GM19023 (cell line): ENCODE measurements around the gene DPH2.

ENCODE experiments used
- ATAC-seq: cut with Tn5 transposase; IDR thresholded peaks from one replicate; pipeline ENCODE4 v1.9.1; 2021; ENCODE audit warnings: mild to moderate bottlenecking, moderate library complexity; ENCODE audit not compliant: unreplicated experiment

The DPH2 gene

DNA sequence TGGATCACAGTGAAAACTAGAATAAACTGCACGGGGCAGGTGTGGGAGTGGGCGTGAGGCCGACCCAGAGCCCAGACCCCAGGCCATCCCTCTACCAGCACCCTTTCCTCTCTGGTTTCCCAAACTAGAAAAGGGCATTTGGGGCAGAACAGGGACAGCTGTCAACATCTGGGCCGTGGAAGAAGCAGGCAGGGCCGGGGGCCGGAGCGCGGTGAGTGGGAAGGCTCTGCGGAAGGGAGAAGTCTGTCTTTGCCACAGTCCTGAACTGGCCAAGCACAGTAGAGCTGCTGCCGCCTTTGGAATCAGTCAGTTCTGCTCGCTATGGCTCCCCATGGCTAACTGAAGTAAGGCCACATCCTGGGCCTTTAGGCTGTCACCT lies 28.2 kb downstream of the DPH2 start:
- no peak for ATAC-seq

DNA sequence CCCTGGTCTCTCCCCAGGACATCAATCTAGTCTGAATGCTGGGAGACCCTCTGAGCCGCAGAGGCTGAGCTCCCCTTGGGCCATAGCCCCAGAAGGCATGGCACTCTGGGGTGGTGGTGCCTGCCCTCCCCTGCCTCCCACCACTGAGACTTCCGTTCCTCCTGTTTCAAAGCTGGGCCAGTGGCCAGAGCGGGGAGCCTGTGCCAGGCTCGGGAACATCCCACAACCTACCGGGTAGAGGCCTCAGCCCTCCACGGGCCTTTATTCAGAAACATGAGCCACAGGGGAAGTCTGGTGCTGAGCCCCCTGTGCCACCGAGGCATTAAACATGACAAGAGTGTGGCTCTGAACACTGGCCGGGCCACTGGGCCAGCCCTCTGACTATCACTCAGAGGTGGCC lies 29.6 kb downstream of the DPH2 start:
- ATAC-seq = no peak

DNA sequence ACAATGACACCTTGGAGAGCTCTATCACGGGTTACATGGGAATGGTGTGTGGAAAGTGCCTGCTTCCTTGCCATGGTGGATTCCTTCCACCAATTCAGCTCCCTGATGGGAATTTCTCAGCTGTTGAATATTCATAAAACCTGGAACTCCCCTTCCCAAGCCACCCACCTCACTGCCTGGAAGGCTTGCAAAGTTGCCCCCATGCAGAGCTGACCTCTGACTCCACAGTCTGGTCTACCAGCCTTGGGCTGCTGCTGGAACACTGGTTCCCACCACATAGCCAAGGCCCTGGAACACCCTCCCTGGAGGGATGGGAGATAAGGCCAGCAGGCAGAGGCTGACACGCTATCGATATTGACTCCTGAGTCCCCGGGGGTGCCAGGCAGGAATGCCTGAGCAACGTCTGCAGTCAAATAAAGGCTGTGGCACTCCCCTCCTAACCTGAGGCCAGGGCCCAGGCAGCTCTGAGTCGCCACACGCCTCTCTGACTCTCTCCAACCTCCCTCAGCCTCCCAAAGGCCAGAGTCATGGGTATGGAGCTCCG lies 30.4 kb downstream of the DPH2 start:
- ATAC-seq = no peak

DNA sequence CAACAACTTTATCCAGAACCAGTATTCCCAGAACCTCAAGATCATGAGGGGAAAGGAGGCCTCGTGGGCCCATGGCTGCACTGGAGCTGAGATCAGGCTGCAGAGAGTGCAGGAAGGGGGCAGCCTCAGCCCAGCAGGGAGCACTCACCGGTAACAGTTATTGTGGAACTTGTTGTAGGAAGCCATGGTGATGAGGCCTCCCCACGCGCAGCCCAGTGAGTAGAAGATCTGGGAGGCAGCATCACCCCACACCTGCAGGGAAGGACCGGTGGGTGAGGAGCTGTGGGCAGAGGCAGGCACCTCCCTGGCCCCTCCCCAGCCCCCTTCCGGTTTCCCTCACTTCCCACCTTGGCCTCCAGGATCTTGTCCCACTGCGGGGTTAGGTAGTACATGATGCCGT lies 32.4 kb downstream of the DPH2 start:
- no peak for ATAC-seq

DNA sequence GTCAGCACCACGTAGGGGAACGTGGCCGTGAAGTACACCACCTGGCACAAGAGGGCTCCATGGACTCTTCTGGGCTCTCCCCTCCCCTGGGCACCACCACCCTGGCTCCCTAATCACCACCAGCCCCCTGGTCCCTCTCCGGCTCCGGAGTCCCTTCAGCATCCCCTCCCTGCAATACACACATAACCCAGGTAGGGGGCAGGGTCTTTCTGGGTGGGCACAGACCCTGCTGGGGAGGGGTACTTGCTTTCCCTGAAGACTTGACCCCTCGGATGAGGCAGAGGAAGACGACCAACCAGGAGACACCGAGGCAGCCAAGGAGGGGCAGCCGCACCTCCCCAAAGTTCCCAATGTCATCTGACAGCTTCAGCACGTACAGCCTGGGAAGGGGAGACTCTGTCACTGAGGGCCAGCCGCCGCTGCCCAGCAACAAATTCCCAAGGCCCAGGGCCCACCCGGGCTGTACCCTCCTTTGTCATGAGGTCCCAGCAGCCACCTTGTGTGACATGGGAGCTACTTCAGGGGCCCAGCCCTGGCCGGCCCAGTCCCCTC lies 32.9 kb downstream of the DPH2 start:
- ATAC-seq = no peak

DNA sequence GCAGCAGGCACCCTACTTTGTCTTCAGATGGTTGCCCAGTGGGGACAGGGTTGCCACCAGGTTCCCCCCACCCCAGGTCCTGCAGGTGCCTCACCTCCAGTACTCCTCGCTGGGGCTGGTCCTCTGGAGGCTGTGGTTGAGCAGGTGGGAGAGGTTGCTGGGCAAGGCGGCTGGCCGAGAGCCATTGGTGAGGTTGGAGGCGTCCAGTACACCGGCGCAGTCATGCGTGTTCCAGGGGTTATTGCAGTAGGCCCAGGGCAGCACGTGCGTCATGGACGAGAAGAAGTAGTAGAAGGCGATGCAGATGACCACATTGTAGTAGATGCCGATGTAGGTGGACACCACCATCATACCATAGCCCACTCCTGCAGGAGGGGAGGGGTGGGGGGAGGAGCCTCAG lies 38.4 kb downstream of the DPH2 start:
- ATAC-seq = no peak

DNA sequence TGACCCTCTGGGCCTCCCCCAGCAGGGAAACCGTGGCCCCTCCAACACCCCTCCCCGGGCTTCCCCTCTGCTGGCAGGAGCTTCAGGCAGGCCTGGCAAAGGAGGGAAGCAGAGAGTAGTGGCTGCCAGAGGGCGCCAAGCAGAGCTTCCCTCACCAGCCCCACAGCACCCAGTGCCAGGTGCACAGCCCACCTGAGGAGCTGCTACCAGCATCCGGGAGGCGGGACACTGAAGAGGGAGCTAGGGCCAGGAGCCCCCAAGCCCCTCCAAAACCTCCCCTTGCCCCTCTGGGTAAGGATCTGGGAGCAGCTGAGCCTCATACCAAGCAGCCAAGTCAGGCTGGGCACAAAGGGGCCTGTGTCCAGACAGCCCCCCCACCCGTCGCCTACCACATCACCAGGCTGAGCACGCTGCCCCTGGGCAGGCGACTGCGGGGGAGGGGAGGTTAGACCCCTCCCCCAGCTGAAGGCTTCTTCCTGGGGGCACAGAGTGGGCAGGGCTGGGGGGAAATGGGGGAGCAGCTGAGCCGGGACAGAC lies 41.2 kb downstream of the DPH2 start:
- ATAC-seq = no peak

DNA sequence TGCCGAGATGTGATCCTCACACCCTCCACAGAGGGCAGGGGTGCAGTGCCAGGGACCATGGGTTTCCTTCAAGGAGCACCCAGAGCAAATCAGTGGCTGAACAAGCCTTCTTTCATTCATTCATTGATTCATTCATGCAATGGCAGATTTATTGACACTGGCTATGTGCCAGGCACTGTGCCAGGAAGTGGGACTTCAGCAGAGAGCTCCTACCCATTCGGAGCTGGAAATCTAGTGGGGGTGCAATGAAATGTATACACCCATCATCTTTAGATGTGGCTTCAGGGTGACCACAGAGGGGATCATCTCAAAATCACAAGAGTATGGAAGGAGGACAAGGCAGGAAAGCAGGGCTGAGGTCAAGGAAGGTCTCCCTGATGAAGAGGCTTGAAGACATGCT lies 42.6 kb downstream of the DPH2 start:
- ATAC-seq = no peak

DNA sequence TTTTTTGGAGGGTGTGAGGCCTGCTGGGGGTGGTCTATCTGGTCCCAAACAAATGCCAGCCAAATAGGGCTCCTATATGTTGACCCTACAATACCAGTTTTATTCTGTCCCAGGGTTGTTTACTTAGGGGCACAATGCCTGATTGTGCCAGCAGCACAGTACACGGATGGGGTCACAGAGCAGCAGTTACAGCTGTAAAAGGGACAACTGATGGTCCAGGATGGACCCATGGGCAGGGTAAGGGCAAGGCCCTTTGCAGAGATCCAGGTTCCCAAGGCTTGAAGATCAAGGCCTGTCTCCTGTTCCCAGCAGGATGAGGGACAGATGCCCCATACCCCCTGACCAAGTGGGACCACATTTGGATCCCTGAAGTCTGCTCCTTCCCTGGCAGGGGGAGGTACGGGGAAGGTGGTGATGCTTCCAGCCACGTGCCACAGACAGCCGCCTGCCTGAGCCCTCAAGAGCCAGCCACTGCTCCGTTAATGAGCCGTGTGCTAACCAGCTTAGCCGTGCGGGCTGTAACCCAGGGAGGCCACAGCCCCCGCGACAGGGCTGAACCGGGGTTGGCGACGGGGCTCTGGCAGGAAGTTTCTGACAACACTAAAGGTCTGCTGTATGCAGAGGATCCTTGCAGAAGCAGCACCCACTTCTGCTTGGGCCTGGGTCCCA lies 43.3 kb downstream of the DPH2 start:
- no peak for ATAC-seq

DNA sequence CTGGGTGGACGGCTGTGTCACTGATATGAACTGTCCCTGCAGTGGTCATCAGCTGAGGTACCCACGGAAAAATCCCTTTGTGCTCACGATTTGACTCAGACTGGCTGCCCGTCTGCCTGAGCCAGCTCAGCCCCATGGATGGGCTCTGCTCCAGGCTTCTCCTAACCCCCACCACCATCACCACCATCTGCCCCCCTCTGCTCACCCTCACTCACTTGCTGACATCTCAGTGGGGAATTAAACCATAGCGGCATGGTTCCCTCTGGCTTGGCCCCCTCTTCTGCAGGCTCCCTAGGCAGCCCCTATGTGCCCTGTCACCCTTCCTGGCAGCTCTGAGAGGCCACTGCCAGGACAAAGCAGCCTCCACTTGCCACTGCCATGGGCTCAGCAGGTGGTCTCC lies 44.1 kb downstream of the DPH2 start:
- ATAC-seq = no peak

DNA sequence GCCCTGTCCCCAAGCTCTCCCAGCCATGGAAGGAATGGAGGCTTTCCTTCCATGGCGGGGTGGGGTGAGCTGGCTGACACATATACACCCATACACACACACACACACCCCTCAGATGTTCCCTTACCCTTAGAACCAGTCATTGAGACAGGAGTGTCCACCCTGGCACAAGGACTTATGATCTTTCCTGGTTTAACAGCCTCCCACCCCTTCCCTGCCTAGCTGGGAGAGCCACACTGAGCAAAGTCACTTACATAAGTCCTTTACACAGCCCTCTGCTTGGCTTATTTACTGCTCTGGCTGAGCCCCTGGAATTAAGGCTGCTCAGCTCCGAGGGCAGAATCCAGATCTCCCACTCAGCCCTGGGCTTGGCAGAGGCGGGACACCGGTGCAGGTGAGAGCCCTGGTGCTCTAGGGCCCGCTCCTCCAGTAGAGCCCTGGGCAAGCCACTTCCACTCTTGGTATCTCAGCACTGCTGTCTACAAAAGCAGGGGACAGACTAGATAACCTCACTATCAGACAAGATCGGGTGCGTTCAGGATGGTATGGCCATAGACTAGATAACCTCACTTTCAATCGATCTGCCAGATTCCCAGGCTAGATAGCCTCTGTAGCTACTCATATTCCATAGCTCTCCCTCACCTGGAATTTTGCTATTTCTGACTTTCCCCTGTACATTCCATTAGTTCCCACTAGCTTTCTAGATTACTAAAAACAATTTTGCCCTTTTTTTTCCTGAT lies 44.7 kb downstream of the DPH2 start:
- ATAC-seq = no peak

DNA sequence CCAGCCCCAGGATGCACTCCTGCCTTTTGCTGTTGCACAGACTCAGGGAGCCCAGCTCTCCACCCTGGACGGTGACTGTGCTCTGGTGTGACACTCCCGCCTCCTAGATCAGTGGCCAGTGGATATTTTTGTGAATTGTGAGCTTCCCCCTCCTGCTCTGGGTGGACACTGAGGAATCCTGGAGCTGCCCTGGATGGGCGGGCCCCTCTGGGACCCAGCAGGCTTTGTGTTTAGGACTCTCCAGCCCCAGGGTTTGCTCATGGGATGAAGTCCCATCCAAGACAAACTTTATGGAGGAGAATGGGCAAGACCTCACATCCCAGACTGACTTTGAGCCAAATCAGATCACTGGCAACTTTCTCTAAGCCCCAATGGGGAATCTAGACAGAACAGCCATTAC lies 45.4 kb downstream of the DPH2 start:
- ATAC-seq = no peak

DNA sequence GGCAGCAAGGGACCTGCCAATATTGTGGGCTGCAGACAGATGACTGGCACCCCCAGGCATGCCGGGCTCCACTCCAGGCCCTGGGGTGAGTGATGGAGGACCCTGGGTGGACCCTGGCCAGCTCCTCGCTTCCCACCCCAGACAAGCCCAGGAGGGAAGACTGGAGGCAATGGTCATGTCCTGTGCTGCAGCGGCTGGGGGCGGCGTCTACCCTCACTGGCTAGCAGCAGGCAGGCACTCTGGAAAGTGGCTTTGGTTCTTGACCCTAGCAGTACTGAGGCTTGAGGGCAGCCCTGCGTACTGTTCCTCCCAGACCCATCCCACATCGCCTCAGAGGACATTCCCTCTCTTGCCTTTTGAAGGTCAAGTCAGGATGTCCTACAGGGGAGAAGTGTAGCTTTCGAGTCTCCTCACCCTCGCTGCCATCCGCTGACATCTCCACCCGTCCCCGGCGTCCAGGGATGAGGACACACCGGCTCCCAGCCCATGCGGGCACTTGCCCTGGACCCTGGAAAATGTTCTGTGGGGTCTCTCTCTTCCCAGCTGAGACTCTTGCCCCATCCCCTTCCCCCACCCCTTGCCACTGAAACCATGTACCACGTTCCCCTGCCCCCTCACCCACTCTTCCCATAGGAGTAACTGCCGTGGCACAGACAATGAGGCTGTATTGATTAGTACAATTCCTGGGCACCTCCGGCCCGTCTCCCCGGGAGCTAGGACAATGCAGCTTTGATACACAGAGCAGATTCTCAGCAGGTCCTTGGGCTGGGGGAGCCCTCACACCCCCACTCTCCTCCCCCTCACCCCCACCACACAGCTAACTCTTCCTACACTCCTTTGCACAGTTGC lies 46.5 kb downstream of the DPH2 start:
- no peak for ATAC-seq

DNA sequence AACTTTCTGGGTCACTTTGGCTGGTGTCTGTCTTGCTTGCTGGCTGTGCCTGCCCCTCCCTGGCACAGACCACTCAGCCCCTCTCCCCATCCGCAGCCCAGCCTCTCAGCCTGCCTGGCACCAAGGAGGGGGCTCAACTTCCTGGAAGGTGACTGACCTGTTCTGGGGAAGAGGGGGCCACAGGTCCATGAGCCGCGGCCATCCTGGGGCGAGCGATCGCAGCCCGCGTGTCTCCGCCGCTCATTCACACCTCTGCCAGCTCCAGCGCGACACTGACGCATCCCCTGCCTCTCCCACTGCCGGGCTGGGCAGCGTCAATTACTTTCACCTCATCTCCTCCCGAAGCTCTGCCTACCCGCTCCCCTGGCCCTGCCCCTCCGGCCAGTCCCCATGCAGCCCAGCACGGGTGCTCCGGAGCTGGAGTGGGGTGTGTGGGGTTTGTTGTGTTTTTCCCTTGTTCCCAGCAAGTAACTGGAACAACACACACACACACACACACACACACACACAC lies 47.1 kb downstream of the DPH2 start:
- ATAC-seq = no peak

DNA sequence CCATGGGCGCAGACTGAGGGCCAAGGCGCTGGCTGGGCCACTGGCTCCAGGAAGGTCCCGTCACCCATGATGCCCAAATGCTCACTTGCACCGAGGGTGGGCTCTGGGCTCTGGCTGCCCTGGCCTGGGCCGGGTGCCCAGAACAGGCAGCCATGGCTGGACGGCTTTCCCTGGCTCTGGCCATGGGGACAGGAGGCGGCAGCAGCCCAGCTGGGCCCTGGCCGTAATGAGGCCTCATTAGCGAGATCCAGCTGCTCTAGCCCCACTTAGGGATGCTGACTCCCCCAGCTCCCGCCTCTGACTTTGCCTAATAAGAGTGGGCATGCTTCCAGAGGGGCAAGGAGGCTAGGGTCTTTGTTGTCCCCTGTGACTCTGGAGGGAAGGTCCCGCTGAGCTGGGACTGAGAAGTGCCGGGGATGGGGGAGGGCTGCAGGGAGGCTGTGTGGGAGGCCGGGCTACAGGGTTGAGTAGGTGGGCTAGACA lies 49.7 kb downstream of the DPH2 start:
- ATAC-seq = no peak

DNA sequence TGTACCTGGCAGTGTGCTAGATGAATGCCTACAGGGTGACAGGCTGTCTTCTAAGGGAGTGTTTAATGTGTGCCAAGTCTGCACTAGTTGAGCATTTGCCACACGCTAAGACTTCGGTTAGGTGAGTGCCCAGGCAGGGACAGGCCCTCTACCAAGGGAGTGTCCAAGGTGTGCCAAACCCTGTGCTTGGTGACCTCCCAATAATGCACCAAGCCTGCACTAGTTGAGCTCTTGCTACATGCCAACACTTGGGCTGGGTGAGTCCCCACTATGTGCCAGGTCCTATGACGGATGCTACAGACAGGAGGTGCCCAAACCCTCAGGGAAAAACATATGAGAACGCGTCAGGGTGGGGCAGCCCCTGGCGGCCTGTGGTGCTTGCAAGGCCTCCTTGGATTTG lies 50.7 kb downstream of the DPH2 start:
- ATAC-seq = no peak

DNA sequence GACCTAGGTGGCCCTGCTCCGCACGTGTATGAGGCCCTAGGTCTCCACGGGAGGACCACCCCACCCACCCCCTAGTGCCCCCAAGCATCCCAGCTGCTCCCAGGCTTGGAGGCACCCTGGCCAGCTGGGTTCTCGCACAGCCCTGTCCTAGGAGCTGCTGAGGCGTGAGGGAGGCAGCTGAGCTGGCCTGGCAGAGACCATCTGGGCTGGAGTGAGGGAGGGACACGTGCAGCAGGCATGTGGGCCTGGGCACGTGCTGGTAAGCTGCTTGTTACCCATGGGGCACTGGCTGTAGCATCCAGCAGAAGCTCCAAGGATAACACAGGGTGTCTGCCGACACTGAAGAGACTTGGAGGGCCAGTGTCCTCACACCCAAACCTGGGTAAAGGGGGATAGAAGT lies 51.3 kb downstream of the DPH2 start:
- ATAC-seq = no peak

DNA sequence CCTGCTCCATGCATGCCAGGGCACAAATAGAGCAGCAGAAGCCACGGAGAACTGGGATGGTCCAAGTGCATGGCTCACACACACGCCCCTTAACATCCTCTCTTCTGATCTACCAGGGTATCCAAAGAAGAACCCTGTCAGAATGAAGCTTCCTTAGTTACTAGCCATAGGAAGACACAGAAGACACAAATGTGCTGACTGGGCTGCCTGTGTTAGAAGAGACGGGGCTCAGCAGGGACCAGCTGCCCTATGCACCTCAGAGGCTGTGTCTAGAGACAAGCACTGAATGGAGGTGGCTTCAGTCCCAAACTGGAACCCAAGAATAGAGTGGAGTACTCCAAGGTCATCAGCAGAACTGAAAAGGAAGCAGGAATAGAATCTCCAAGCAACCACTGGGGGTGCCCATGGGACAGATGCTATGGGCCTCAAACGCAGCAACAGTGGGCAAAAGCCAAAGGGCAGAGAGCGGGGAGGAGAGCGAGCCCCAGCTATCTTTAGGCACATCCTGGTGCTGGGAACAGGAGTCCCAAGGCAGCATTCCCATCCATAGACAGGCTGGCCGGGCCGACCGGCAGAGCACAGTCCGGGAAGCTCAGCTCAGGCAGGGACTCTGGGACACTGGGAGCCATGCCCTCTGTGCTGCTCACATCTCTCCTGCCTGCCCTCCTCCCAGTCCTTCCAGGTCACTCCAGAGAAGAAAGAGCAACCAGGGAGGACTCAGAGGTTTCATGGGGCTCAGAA lies 51.9 kb downstream of the DPH2 start:
- no peak for ATAC-seq
